Astrocyte of the spinal cord (primary cell): ENCODE measurements around the gene DDX10.
"Not testable (repeated sequence)": the region's sequence is repeated elsewhere in the genome, so short reads cannot be mapped to it uniquely, and the experiment has no call there.

Experiments
- DNase-seq: peaks from one replicate; pipeline ENCODE4 v3.0.0; 2011; ENCODE audit warnings: low read depth, low spot score
- H3K4me3 ChIP-seq: 2 replicates; pipeline ENCODE4 v1.5.1; 2011; ENCODE audit warnings: low read depth, mild to moderate bottlenecking, low read length, moderate library complexity
- in situ Hi-C: cut with HindIII; loops from 2 replicates; pipeline ENCODE4 v1.10.0; 2017; ENCODE audit warnings: low sequenced_read_pairs
- TF ChIP-seq, protein P1 (sequence below): IDR thresholded peaks from 2 replicates; pipeline ENCODE4 v1.5.1; 2012; ENCODE audit warnings: low read depth, mild to moderate bottlenecking, low read length, inconsistent platforms

DDX10 gene

DNA sequence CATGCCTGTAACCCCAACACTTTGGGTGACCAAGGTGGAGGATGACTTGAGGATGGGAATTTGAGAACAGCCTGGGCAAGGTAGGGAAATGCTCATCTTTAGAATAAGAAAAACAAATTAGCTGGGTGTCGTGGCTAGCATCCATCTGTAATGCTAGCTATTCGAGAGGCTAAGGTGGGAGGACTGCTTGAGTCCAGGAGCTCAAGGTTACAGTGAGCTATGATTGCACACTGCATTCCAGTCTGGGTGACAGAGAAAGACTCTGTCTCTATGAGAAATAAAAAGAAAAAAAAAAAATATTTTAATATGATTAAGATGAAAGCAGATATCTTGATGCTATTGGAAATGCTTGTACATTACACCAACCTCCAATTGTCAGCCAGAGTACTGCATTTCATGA lies 28.6 kb upstream of the DDX10 start:
- in situ Hi-C loops = no loop called here
- no peak overlapping the region for H3K4me3 ChIP-seq
- no peak for DNase-seq
- TF ChIP-seq, protein P1, sequence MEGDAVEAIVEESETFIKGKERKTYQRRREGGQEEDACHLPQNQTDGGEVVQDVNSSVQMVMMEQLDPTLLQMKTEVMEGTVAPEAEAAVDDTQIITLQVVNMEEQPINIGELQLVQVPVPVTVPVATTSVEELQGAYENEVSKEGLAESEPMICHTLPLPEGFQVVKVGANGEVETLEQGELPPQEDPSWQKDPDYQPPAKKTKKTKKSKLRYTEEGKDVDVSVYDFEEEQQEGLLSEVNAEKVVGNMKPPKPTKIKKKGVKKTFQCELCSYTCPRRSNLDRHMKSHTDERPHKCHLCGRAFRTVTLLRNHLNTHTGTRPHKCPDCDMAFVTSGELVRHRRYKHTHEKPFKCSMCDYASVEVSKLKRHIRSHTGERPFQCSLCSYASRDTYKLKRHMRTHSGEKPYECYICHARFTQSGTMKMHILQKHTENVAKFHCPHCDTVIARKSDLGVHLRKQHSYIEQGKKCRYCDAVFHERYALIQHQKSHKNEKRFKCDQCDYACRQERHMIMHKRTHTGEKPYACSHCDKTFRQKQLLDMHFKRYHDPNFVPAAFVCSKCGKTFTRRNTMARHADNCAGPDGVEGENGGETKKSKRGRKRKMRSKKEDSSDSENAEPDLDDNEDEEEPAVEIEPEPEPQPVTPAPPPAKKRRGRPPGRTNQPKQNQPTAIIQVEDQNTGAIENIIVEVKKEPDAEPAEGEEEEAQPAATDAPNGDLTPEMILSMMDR = no peak

DNA sequence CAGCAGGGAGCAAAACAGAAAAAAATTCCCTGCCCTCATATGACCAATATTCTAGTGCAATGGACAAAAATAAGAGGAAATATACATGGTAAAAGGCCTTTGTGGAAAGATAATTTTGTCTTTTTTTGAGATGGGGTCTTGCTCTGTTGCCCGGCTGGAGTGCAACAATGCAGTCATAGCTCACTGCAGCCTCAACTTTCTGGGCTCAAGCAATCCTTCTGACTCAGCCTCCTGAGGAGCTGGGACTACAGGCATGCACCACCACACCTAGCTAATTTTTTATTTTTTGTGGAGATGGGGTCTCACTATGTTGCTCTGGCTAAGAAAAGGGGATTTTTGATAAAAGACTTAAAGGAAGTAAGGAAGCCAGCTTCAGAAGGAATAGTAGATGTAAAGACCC lies 25.7 kb upstream of the DDX10 start:
- in situ Hi-C loops = no loop called here

DNA sequence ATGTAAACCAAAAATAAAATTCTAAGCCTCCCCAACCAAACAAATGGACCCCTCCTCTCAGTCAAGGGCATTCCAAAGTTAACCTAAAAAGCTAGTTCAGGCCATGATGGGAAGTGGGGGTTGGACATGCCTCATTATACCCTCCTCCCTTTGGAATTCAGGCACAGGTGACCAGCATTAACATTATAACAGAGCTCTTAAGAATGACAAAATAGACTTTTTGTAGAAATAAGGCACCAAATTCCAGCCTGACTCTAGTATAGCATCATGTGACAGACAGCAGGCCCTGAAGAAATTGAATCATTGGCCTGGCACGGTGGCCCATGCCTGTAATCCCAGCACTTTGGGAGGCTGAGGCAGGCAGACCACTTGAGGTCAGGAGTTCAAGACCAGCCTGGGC lies 23.1 kb upstream of the DDX10 start:
- in situ Hi-C loops, H3K4me3 ChIP-seq, DNase-seq: not testable (repeated sequence)

More for the DNA sequence above, 25.7 kb upstream of the DDX10 start:
- no peak for DNase-seq
- TF ChIP-seq, protein P1 = no peak
- no peak overlapping the region for H3K4me3 ChIP-seq

DNA sequence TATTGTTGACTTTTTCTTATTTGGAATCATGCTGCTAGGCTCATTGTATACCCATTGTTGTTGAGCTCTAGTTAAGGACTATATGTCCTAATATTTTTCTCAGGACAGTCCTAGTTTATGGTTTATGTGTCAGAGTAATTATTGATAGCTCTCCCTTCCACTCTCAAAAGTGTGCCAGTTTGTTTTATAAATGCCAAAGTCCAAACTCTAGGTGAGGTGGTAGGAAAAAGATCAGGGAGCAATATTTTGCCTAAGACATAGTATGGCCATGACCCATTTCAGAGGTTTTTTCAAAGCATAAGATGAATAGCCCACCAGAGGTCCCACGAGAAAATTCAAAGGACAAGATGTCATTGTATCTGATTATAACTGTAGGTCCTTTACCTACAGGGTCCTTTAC lies 20.9 kb upstream of the DDX10 start:
- in situ Hi-C loops = no loop called here
- no peak overlapping the region for H3K4me3 ChIP-seq
- TF ChIP-seq, protein P1 = no peak
- no peak for DNase-seq

DNA sequence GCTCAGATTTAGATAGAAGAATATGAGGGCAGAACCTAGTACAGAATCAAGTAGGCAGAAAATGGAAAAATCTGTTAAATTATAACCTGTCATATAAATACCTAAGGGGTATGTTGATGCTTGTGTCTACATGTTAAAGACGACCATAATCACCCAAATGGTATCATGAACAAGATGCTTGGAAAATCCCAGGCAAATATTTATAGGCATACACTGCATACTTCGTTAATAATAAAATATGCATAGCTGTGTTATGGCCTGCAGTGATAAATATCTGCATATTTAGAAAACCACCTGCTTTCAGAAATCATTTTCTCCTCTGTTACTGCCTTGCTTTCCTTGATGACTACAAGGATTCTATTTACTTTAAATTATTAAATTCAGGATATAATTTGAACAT lies 18.9 kb upstream of the DDX10 start:
- no peak for DNase-seq

DNA sequence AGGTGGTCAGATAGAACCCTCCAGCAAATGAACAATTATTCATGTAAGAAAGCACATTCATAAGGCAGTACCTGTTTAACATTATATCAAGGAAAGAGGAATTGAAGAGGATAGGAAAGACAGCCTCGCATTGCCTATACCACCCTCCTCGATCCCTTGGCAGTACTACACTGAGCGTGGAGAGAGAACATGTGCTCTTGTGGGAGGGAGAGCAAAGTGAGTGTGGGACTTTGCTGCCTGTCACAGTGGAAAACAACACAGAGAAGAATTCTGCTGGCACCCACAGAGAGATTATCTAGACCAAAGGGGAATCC lies 17.5 kb upstream of the DDX10 start:
- TF ChIP-seq, protein P1 = no peak
- in situ Hi-C loops = no loop called here
- no peak overlapping the region for H3K4me3 ChIP-seq
- no peak for DNase-seq

More for the DNA sequence above, 18.9 kb upstream of the DDX10 start:
- TF ChIP-seq, protein P1 = no peak
- no peak overlapping the region for H3K4me3 ChIP-seq
- in situ Hi-C loops = no loop called here

DNA sequence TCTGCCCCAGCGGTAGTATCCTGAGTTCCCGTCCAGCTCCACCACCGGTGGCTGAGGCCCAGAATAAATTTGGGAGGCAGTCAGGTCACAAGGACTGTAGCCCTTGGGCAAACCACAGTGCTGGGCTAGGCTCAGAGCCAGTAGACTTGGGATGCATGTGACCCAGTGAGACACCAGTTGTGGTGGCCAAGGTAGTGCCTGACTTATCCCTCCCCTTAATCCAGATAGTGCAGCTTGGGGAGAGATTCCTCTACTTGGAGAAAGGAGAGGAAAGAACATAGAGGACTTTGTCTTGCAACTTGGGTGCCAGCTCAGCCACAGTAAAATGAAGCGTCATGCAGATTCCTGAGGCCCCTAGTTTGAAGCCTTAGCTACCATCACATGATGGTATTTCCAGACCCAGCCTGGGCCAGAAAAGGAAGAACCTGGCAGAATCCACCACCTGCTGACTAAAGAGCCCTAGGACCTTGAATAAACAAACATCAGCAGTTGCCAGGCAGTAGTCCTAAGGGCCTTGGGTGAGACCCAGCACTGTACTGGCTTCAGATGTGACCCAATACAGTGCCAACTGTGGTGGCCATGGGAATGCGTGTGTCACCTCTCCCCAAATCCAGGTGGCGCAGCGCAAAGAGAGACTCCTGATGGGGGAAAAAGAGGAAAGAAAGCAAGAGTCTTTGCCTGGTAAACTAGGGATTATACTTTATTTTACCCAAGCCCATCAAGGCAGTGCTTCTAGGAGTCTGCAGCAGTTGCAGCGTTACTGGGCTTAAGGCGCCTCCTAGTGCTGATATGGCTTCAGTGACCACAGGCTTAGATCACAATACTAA lies 17.0 kb upstream of the DDX10 start:
- TF ChIP-seq, protein P1 = peak; percentile 90
- no peak overlapping the region for H3K4me3 ChIP-seq
- in situ Hi-C loops = no loop called here
- DNase-seq = peak; percentile 85
